Stomach (tissue), 9 donors: ENCODE measurements around the gene RRBP1. TPM values are rescaled to one million over a fixed set of nuclear protein-coding genes. Genes with fewer than 3 reads are reported as not detected.

ENCODE experiments used
- DNase-seq, 2 donors: peaks; one replicate each; pipeline versions ENCODE4 v3.0.0 to v3.0.0-alpha.2; 2013 to 2019
- H3K27ac ChIP-seq, 5 donors: fragments of 200-600 bp in 4 of 5; sonication (generic) in 4 of 5; one replicate each; pipeline ENCODE4 v1.5.1; 2013 to 2019; ENCODE audit warnings: mild to moderate bottlenecking in 1 of 5, moderate library complexity in 1 of 5
- H3K27me3 ChIP-seq, 3 donors: fragments of 200-600 bp; sonication (generic); one replicate each; pipeline ENCODE4 v1.5.1; 2017 to 2019; ENCODE audit warnings: mixed run types in 1 of 3
- H3K36me3 ChIP-seq, 4 donors: fragments of 200-600 bp; sonication (generic); 1 replicate in 3 of 4; 2 replicates in 1 of 4; pipeline ENCODE4 v1.5.1; 2016 to 2019
- H3K4me1 ChIP-seq, 4 donors: fragments of 200-600 bp; sonication (generic); one replicate each; pipeline ENCODE4 v1.5.1; 2016 to 2019
- H3K4me3 ChIP-seq, 4 donors: fragments of 200-600 bp; sonication (generic) in 3 of 4; one replicate each; pipeline ENCODE4 v1.5.1; 2016 to 2019; ENCODE audit warnings: mild to moderate bottlenecking in 1 of 4
- H3K9me3 ChIP-seq, 4 donors: fragments of 200-600 bp; sonication (generic); one replicate each; pipeline ENCODE4 v1.5.1; 2016 to 2019
- CTCF ChIP-seq, 7 experiments: fragments of 450-650 bp in 4 of 7; fragments of 200-600 bp in 3 of 7; sonication (generic) in 3 of 7; IDR thresholded peaks; one replicate each; pipeline ENCODE4 v1.5.1; 2016 to 2019; ENCODE audit warnings: antibody characterized with exemption in 7 of 7, control low read depth in 2 of 7, mild to moderate bottlenecking in 1 of 7
- EP300 ChIP-seq: sonication (generic); formaldehyde crosslinking; IDR thresholded peaks from one replicate; pipeline ENCODE4 v1.6.1; 2017; ENCODE audit warnings: antibody characterized with exemption
- POLR2A ChIP-seq, 4 donors: fragments of 450-650 bp; IDR thresholded peaks; one replicate each; pipeline ENCODE4 v1.6.1; 2016; ENCODE audit warnings: antibody characterized with exemption in 4 of 4, control low read depth in 2 of 4, mild to moderate bottlenecking in 1 of 4, moderate library complexity in 1 of 4
- POLR2AphosphoS5 ChIP-seq, 3 donors: sonication (generic); formaldehyde crosslinking; IDR thresholded peaks; one replicate each; pipeline ENCODE4 v1.6.1; 2016; ENCODE audit warnings: antibody characterized with exemption in 3 of 3
- WGBS, 5 donors: extraction: QIAGEN DNeasy Blood & Tissue Kit in 3 of 5; methylation state at CpG; one replicate each; pipeline versions ENCODE4 v1.1.5 to v1.1.7; 2013 to 2018; 5-methylcytosine and 5-hydroxymethylcytosine counted together
- intact Hi-C: fragments of 100-400 bp; cut with DNase I; formaldehyde crosslinking; loops from one replicate; pipeline ENCODE4 v1.15.1; 2023; ENCODE audit warnings: low total_unique reads
- polyA plus RNA-seq, 3 donors: library from polyadenylated mRNA; stranded (reverse); fragments of 200-250 nt; gene quantifications; one replicate each; pipeline ENCODE4 v1.2.3, GENCODE V29; 2013
- total RNA-seq, 5 donors: library from RNA; depleted of rRNA; stranded (reverse); fragments of >200 nt; gene quantifications; one replicate each; pipeline versions ENCODE4 v1.1.0 to v1.2.3, GENCODE V29; 2014 to 2016
- donor health status: healthy with polysubstance abuse.
- donor health status: Bipolar disorder and iron deficiency.
- donor health status: healthy.

The RRBP1 gene
- total and polyA plus RNA-seq, 8 donors, result 34.4 to 456 (median 132) TPM

GRCh38 chr20:17658648-17658993, 23.4 kb downstream of the RRBP1 start:
- H3K27ac ChIP-seq, result peak overlapping the region in 2 of 5 donors; percentile 24 to 49
- H3K9me3 ChIP-seq, result peaks cover 0 to 6% (median 3%) of the 10 kb centered on the region in 4 donors
- 92 to 100% (median 95%) methylated on average over 2 of the region's 2 CpGs for WGBS, 5 donors
- peaks cover 10 to 57% (median 45%) of the 10 kb centered on the region in 4 donors for H3K36me3 ChIP-seq
- no peaks in the 10 kb centered on the region for H3K27me3 ChIP-seq
- peaks cover 19 to 78% (median 37%) of the 10 kb centered on the region in 4 donors for H3K4me1 ChIP-seq
- TF ChIP-seq EP300 (no peak), POLR2AphosphoS5 (IDR thresholded peaks at IDR 0.05) (no peak), CTCF (IDR thresholded peaks at IDR 0.05) (no peak), POLR2A (IDR thresholded peaks at IDR 0.05) (no peak)
- intact Hi-C loops, result no loop called here
- no peak overlapping the region for H3K4me3 ChIP-seq
- DNase-seq, result no peak

GRCh38 chr20:17657898-17658647, 24.0 kb downstream of the RRBP1 start:
- H3K4me1 ChIP-seq, result peaks cover 21 to 76% (median 37%) of the 10 kb centered on the region in 4 donors
- TF ChIP-seq POLR2AphosphoS5 (IDR thresholded peaks at IDR 0.05) (no peak), POLR2A (IDR thresholded peaks at IDR 0.05) (no peak), EP300 (no peak), CTCF (IDR thresholded peaks at IDR 0.05) (no peak)
- peaks cover 0 to 6% (median 3%) of the 10 kb centered on the region in 4 donors for H3K9me3 ChIP-seq
- peaks cover 10 to 62% (median 47%) of the 10 kb centered on the region in 4 donors for H3K36me3 ChIP-seq
- no peaks in the 10 kb centered on the region for H3K27me3 ChIP-seq
- intact Hi-C loops, result no loop called here
- 78 to 92% (median 86%) methylated on average over 9 of the region's 9 CpGs for WGBS, 5 donors
- no peak overlapping the region for H3K4me3 ChIP-seq
- H3K27ac ChIP-seq, result peak overlapping the region in 1 of 5 donors; percentile 52
- no peak for DNase-seq

GRCh38 chr20:17657079-17657825, 24.8 kb downstream of the RRBP1 start:
- H3K36me3 ChIP-seq, result peaks cover 10 to 66% (median 49%) of the 10 kb centered on the region in 4 donors
- intact Hi-C loops, result no loop called here

More at GRCh38 chr20:17657079-17657825, 24.8 kb downstream of the RRBP1 start:
- Histone ChIP-seq H3K4me1 (peaks cover 23 to 76% (median 39%) of the 10 kb centered on the region in 4 donors), H3K27me3 (no peaks in the 10 kb centered on the region), H3K27ac (peak overlapping the region in 1 of 5 donors; percentile 52), H3K4me3 (no peak overlapping the region), H3K9me3 (peaks cover 0 to 6% (median 3%) of the 10 kb centered on the region in 4 donors)
- TF ChIP-seq CTCF (IDR thresholded peaks at IDR 0.05) (no peak), POLR2A (IDR thresholded peaks at IDR 0.05) (no peak), EP300 (no peak), POLR2AphosphoS5 (IDR thresholded peaks at IDR 0.05) (no peak)
- 43 to 58% (median 55%) methylated on average over 7 to 9 of the region's 9 CpGs for WGBS, 5 donors
- DNase-seq, result no peak
